Astrocyte of the hippocampus (primary cell): ENCODE results near the gene TAGAP.

Experiments
- DNase-seq: peaks from one replicate; pipeline ENCODE4 v3.0.0; 2011; ENCODE audit warnings: low read depth, low spot score

Gene TAGAP

GRCh38 chr6:159071843-159072769 lies 27.3 kb upstream of the TAGAP start:
- DNase-seq, result no peak

- no peak for DNase-seq
Observed at GRCh38 chr6:159068904-159069578, 24.2 kb upstream of the TAGAP start.

GRCh38 chr6:159067334-159067733 lies 22.5 kb upstream of the TAGAP start:
- no peak for DNase-seq

- no peak for DNase-seq
Observed at GRCh38 chr6:159066483-159066882, 21.7 kb upstream of the TAGAP start.

GRCh38 chr6:159065759-159066329 lies 21.1 kb upstream of the TAGAP start:
- DNase-seq, result no peak

- DNase-seq, result no peak
Observed at GRCh38 chr6:159065091-159065490, 20.3 kb upstream of the TAGAP start.

- no peak for DNase-seq
Observed at GRCh38 chr6:159064477-159064876, 19.7 kb upstream of the TAGAP start.

GRCh38 chr6:159063549-159063948 lies 18.8 kb upstream of the TAGAP start:
- no peak for DNase-seq

- DNase-seq, result no peak
Observed at GRCh38 chr6:159062976-159063375, 18.2 kb upstream of the TAGAP start.

- DNase-seq, result no peak
Observed at GRCh38 chr6:159062564-159062945, 17.8 kb upstream of the TAGAP start.

- no peak for DNase-seq
Observed at GRCh38 chr6:159061805-159062563, 17.2 kb upstream of the TAGAP start.

- DNase-seq, result no peak
Observed at GRCh38 chr6:159061146-159061545, 16.4 kb upstream of the TAGAP start.

- no peak for DNase-seq
Observed at GRCh38 chr6:159059885-159060506, 15.2 kb upstream of the TAGAP start.

- DNase-seq, result no peak
Observed at GRCh38 chr6:159059141-159059540, 14.3 kb upstream of the TAGAP start.

- no peak for DNase-seq
Observed at GRCh38 chr6:159056899-159057298, 12.1 kb upstream of the TAGAP start.

- no peak for DNase-seq
Observed at GRCh38 chr6:159056432-159056831, 11.6 kb upstream of the TAGAP start.

- DNase-seq, result no peak
Observed at GRCh38 chr6:159056003-159056402, 11.2 kb upstream of the TAGAP start.

GRCh38 chr6:159053781-159054398 lies 9.1 kb upstream of the TAGAP start:
- no peak for DNase-seq

- DNase-seq, result no peak
Observed at GRCh38 chr6:159052720-159053119, 7.9 kb upstream of the TAGAP start.

GRCh38 chr6:159047891-159048685 lies 3.3 kb upstream of the TAGAP start:
- no peak for DNase-seq
